ENCODE results near the gene UBE2E2. TPM values are rescaled to one million over a fixed set of nuclear protein-coding genes. Genes with fewer than 3 reads are reported as not detected.

The UBE2E2 gene
- 34.5 and 37.4 TPM in 2 replicates for total RNA-seq

DNA sequence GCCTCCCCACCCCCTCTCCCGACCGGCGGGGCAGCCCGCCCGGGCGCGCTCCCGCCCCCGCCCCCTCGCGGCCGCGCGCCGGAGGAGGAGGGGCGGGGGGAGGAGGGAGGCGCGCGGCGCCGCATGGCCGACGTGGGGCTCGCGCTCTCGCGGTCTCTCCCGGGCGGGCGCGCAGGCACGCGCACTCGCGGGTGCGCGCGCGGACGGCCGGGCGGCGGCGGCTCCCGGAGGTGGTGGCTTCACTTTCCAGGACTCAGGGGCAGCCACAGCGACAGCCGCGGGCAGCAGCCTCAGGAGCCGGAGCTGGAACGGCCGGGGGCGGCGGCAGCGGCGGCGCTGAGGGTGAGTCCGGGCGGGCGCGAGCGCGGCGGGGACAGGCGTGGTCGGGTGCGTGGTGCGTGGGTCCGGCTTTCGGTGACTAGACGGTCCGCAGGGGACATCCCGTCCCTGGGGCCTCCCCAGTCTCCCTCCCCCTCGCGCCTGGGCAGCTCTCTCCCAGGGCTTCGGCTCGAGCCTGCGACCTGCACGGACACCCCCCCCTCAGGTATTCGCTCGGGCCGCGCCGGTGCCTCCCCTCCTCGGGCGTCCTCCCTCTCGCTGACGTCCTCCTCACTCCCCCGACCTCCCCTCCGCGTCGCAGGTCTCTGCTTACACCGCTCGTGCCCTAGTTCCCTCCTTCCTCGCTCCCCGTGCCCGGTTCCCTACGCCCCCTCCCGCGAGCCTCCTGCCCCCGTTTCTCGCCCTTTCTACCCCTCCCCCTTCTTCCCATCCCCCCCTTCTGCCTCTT is at the start of gene UBE2E2:
UBE2E2 (plus strand) TSS at position 407 of the 787 bp plus-strand sequence.

Data from cardiac atrium fibroblast (primary cell).